NCI-H1092 treated with DMSO at 0.1 percent for 48 hours (cell line): ENCODE measurements around the gene GRK1.

Experiments used
- DNase-seq: peaks from one replicate; lab custom pipeline; 2025; lab: John Stamatoyannopoulos, UW

Gene GRK1

GRCh38 chr13:113650275-113650674 lies 16.7 kb upstream of the GRK1 start:
- DNase-seq: no peak

- DNase-seq: no peak
These were observed 16.3 kb upstream of the GRK1 start for GRCh38 chr13:113650731-113651148.

DNA sequence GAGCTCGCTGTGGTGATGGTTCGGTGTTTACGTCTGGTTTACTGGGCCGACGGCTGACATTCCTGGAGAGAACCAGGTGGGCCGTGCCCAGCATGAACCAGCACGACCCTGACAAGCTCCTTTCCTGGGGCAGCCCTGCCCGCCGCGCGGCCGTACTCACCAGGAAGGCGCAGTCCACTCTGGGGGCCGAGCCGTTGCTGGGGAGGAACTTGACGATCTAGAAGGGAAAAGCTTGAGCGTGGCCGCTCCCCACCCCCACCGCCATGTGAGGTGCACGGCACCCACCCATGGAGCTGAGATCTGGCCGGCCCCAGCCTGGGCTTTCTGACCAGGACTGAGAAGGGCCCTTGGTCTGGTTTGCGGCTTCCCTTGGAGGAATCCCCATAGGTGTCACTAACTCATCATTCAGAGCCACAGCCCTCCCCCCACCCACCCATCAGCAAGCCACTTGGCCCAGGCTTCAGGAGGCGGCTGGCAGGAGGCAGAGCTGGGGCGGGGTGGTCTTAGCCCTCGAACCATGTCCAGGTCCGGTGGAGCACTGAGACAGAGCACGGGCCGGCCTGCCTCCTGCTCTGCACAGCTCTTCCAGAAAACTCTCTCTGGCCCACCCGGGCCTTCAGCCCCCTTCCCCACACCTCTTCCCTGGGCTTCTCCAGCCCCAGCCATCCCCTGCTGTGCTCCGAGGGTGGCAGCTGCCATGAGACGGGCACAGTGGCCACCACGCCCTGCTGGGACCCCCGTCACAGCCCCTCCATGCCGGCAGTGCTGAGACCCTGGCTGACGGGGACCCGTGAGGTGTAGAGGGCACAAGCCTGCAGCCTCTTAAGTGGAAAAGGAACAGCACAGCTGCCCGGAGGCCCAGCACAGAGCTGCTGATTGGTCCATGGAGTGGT lies 15.3 kb upstream of the GRK1 start:
- no peak for DNase-seq

GRCh38 chr13:113652404-113653263 lies 14.4 kb upstream of the GRK1 start:
- no peak for DNase-seq

DNA sequence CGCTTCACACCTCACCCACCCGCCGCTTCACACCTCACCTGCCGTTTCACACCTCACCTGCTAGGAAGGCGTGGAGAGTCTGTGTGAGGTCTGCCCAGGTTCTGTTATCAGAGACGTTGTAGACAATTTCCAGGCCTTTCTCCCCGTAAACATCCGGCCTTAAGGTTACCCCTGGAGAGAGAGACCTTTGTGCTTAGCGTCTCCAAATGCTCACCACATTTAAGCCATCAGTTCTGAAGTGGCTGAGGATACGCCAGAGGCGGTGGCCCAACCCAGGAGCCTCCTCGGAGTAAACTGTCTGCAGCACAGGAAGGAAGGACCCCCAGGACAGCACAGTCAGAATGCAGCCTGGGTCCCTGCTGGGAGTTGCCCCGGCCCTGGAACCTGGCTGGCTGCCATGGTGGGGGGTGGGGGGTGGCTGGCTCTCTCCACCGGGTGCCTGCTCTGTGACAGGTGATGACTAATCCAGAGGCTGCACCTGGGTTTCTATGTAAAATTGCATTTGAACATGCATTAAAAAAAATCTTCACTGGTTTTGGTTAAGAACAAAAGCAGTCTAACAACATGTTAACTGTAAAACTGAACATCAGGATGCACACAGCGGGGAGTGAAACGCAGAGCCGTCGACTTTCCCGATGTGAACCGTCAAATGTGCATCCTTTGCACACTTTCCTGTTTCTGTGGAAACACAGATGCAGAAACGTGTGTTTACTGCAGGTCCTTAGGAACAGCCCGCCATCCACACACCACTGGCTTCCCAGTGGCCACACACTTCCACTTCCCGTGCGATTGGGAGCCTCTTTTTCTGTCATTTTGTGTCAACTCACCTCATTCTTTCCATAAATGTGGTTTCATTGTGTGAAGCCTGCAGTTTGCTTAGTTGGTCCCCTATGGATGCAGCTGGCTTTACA lies 13.5 kb upstream of the GRK1 start:
- DNase-seq: peak; percentile 51

GRCh38 chr13:113654175-113654560 lies 12.9 kb upstream of the GRK1 start:
- no peak for DNase-seq

- no peak for DNase-seq
These were observed 12.3 kb upstream of the GRK1 start for GRCh38 chr13:113654591-113655345.

- no peak for DNase-seq
These were observed 11.5 kb upstream of the GRK1 start for GRCh38 chr13:113655346-113656002.

- DNase-seq: no peak
These were observed 10.9 kb upstream of the GRK1 start for GRCh38 chr13:113656003-113656588.

GRCh38 chr13:113656831-113657671 lies 10.0 kb upstream of the GRK1 start:
- no peak for DNase-seq

GRCh38 chr13:113657851-113658741 lies 8.9 kb upstream of the GRK1 start, which contains the start of gene ATP4B:
TSS of gene ATP4B (minus strand) at chr13:113658198. CDS start at chr13:113658144, 54 bp downstream.
- DNase-seq: no peak

- no peak for DNase-seq
These were observed 8.2 kb upstream of the GRK1 start for GRCh38 chr13:113658836-113659235.

GRCh38 chr13:113659337-113659736 lies 7.7 kb upstream of the GRK1 start:
- DNase-seq: no peak

GRCh38 chr13:113660066-113660465 lies 7.0 kb upstream of the GRK1 start:
- no peak for DNase-seq

GRCh38 chr13:113661509-113661908 lies 5.5 kb upstream of the GRK1 start:
- no peak for DNase-seq

- no peak for DNase-seq
These were observed 3.1 kb upstream of the GRK1 start for GRCh38 chr13:113663934-113664333.

- no peak for DNase-seq
These were observed 2.0 kb upstream of the GRK1 start for GRCh38 chr13:113664751-113665596.
